A673 (cell line): ENCODE measurements around the gene UGGT2.

Source experiments
- CTCF ChIP-seq: fragments of 300-800, 200-600 bp; sonication (generic); conservative IDR thresholded peaks from 2 replicates; pipeline ENCODE4 v1.5.1; 2017; ENCODE audit warnings: low read depth, mild to moderate bottlenecking, antibody characterized with exemption, low read length, moderate library complexity, mixed read lengths
- EZH2 ChIP-seq: fragments of 200-600 bp; sonication (generic); IDR thresholded peaks from 2 replicates; pipeline ENCODE4 v1.6.1; 2017; ENCODE audit warnings: borderline replicate concordance, low read depth, mild to moderate bottlenecking, mixed read lengths, antibody characterized with exemption, low read length; ENCODE audit not compliant: poor library complexity, severe bottlenecking

- no peak for TF ChIP-seq CTCF
- no peak for TF ChIP-seq EZH2
Observed at GRCh38 chr13:96025283-96025682, 27.9 kb downstream of the UGGT2 start.
